Activated CD8-positive, alpha-beta T cell treated with anti-CD3 and anti-CD28 coated beads for 36 hours (primary cell): ENCODE measurements around the gene SWSAP1. TPM values are rescaled to one million over a fixed set of nuclear protein-coding genes. Genes with fewer than 3 reads are reported as not detected.

Experiments used
- ATAC-seq: fragments of 200-7000 bp; cut with Tn5 transposase; one replicate; pipeline ENCODE4 v1.10.0; 2021; ENCODE audit warnings: mild to moderate bottlenecking, moderate library complexity
- CTCF ChIA-PET: fragments of 350-600 bp; sonication (Branson Sonifier 250); formaldehyde crosslinking; loops from one replicate; lab custom pipeline; 2021; ENCODE audit warnings: antibody characterized with exemption; lab: Charles Lee
- POLR2A ChIA-PET: fragments of 350-600 bp; sonication (Branson Sonifier 250); formaldehyde crosslinking; loops from one replicate; lab custom pipeline; 2021; ENCODE audit warnings: antibody characterized with exemption; lab: Charles Lee
- DNase-seq: peaks from one replicate; pipeline ENCODE4 v3.0.0-alpha.2; 2020
- H3K27ac Mint-ChIP-seq: one replicate; pipeline ENCODE4 v1.8.0; 2021; ENCODE audit warnings: mild to moderate bottlenecking, mixed read lengths
- H3K27me3 Mint-ChIP-seq: one replicate; pipeline ENCODE4 v1.8.0; 2021; ENCODE audit warnings: mixed read lengths
- H3K36me3 Mint-ChIP-seq: one replicate; pipeline ENCODE4 v1.8.0; 2021; ENCODE audit warnings: low read depth, mixed read lengths
- H3K4me1 Mint-ChIP-seq: one replicate; pipeline ENCODE4 v1.8.0; 2021; ENCODE audit warnings: low read depth, mixed read lengths
- H3K4me3 Mint-ChIP-seq: one replicate; pipeline ENCODE4 v1.8.0; 2021; ENCODE audit warnings: mild to moderate bottlenecking, moderate library complexity, mixed read lengths
- H3K9me3 Mint-ChIP-seq: one replicate; pipeline ENCODE4 v1.8.0; 2021; ENCODE audit warnings: mixed read lengths
- intact Hi-C: fragments of 100-400 bp; cut with micrococcal nuclease; formaldehyde crosslinking; loops from one replicate; pipeline ENCODE4 v1.10.0; 2022
- total RNA-seq, 2 experiments: library from RNA; stranded (reverse); gene quantifications; one replicate each; pipeline ENCODE4 v1.2.3, GENCODE V29; 2021
- TF ChIP-seq, protein P1 (sequence below): fragments of 200-600 bp; IDR thresholded peaks from one replicate; pipeline ENCODE4 v1.8.0; 2022; ENCODE audit warnings: antibody characterized with exemption, mild to moderate bottlenecking

The SWSAP1 gene
- total RNA-seq, 2 experiments from 2014 or later, result 1.5 to 1.8 TPM

DNA sequence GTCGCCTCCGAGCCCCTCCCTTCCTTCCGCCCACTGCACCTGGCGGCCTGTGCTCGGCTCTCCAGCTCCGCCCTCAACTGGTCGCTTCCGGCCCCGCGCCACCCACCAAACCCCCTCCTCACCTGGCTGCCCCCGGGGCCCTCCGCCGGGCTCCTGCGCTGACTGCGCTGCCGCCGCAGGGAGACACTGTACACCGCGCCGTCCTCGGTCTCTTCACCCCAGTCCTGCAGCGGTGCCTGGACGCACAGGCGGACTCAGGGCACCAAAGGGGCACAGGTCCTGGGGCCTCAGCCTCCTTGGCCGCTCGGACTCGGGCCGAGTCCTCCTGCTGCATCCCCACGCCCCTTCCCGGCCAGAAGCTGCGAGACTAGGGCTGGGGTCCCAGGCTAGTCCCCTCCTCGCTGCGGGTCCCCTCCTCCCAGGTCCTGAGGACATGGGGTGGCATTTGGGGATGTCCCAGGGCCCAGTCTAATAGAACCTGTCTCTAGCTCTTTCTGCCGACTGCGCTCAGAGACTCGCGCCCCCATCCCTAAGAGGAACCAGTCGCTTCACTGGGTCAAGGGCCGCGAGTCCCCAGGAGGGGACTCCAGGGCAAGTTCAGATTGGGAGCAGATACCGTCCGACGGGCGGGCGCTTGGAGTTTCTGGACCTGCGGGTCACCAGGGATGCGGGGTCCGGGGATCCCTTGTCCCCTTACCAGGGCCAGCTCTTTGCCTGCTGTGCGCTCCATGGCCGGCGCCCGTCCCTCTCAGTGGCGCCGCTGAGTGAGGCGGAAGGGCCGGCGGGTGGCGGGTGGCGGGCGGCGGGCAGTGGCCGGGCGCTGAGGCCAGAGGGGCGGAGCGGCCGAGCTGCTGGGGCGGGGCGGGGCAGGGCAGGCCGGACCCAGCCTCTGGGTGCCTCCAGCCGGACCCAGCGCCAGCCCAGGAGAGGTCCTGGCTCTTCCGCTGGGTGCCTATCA is 44.4 kb downstream of the SWSAP1 start, which contains the start of gene RGL3:
Gene RGL3, minus strand, starts transcription at position 766 of the 958 bp plus-strand sequence. Its CDS starts 36 bp downstream, at position 730.
- POLR2A ChIA-PET, result interaction anchor here (6.1 kb wide), 1 partner anchor 38 kb away, joined by 26 read pairs; no protein-coding TSS in a partner anchor
- Mint-ChIP-seq H3K4me1 (peaks cover 31% of the 10 kb centered on the region), H3K36me3 (no peaks in the 10 kb centered on the region), H3K4me3 (no peak within 1 kb of the TSS), H3K9me3 (no peaks in the 10 kb centered on the region), H3K27ac (no peak within 1 kb of the TSS), H3K27me3 (peaks cover 49% of the 10 kb centered on the region)
- intact Hi-C loops, result no loop called here
- ATAC-seq (no peak), DNase-seq (no peak)
- TF ChIP-seq, protein P1, sequence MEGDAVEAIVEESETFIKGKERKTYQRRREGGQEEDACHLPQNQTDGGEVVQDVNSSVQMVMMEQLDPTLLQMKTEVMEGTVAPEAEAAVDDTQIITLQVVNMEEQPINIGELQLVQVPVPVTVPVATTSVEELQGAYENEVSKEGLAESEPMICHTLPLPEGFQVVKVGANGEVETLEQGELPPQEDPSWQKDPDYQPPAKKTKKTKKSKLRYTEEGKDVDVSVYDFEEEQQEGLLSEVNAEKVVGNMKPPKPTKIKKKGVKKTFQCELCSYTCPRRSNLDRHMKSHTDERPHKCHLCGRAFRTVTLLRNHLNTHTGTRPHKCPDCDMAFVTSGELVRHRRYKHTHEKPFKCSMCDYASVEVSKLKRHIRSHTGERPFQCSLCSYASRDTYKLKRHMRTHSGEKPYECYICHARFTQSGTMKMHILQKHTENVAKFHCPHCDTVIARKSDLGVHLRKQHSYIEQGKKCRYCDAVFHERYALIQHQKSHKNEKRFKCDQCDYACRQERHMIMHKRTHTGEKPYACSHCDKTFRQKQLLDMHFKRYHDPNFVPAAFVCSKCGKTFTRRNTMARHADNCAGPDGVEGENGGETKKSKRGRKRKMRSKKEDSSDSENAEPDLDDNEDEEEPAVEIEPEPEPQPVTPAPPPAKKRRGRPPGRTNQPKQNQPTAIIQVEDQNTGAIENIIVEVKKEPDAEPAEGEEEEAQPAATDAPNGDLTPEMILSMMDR, result no peak
- CTCF ChIA-PET, result interaction anchor here (4.6 kb wide), 1 partner anchor 37 kb away, joined by 29 read pairs; no protein-coding TSS in a partner anchor

DNA sequence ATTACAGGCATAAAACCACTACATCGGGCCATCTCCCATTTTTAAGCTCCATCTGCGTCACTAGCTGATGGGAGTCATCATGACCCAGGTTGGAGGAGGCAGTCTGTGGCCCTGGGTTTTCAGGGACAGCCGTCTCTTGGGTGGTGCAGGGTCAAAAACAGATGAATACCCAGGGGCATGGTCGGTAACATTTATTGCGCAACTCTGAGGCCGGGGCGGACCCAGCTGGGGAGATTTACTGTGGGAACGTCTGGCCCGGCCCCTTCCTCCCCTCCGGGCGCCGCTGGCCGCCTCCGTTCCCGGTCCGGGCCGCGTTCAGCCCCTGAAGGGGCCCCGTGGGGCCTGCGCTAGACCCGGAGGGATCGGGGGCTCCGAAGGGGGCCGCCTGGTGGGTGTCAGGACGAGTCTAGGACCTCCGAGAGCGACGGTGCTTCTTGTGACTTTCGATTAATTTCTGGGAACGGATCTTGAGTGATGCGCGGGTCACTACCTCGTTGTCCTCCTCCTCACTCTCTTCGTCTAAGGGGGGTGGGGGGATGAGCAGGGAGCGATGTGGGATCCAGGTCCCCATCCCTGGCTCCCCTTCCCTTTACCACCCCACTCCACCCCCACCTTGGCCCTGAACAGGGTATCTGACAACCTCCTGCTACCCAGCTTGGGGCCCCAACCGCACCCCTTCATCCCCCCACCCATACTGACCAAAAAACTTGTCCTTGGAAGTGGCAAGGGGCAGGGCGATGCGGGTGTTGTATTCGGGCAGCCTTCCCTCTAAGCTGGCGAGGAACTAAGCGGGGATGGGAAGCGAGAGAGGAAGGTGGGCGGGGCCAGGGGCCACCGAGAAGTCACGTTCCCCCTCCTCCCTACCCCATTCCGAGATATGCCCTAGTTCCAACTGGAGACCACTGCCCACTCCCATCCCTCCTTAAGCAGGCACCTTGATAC is 46.2 kb downstream of the SWSAP1 start:
- Mint-ChIP-seq H3K27me3 (peaks cover 54% of the 10 kb centered on the region), H3K4me1 (peaks cover 31% of the 10 kb centered on the region), H3K9me3 (no peaks in the 10 kb centered on the region), H3K4me3 (peak overlapping the region; percentile 65), H3K27ac (no peak overlapping the region), H3K36me3 (no peaks in the 10 kb centered on the region)
- DNase-seq (peak; percentile 17), ATAC-seq (no peak)
- intact Hi-C loops, result no loop called here
- TF ChIP-seq, protein P1, result no peak
- ChIA-PET POLR2A (interaction anchor here (0.6 to 6.1 kb wide), 6 partner anchors 19 to 62 kb away, joined by 3 to 26 read pairs (median 5); partner anchors contain the start of gene EPOR), CTCF (interaction anchor here (1.6 to 4.6 kb wide), 3 partner anchors 14 to 74 kb away, joined by 3 to 29 read pairs (median 11); partner anchors contain the start of genes CCDC159, ODAD3, PRKCSH and TMEM205)

DNA sequence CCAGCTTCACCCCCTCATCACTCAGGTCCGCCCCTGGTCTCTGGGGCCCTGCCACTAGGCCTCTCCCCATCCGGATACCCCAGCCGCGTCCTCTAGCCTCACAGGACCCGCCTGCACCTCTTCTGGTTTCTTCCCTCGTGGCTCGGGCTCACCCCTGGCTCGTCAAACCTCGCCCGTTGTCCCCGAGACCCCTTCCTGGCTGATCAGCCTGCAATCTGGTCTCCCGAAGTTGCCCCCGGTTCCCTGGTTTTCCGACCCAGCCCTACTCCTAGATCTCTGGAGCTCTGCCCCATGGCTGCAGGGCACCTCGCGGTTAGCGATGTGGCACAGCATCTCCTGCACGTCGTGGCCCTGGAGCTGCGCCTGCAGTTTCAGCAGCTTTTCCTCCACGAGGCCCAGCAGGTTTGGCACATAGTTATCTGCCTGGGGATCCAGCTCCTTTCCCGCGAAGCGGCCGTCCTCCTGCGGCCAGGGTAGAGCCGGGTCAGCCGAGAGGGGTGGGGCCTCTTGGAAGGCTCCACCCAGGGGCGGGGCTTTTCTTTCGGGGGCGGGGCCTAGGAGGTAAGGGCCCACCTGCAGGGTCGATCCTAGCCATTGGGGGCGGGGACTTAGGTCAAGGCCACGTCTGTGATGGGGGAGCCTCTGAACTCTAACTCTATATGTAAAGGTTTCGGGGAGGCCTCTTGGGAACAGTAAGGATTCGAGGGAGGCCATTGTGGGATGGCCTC is 47.1 kb downstream of the SWSAP1 start:
- Mint-ChIP-seq H3K36me3 (no peaks in the 10 kb centered on the region), H3K27ac (no peak overlapping the region), H3K9me3 (no peaks in the 10 kb centered on the region), H3K27me3 (peaks cover 54% of the 10 kb centered on the region), H3K4me3 (peak overlapping the region; percentile 65), H3K4me1 (peaks cover 31% of the 10 kb centered on the region)
- ChIA-PET POLR2A (interaction anchor here (0.9 to 6.1 kb wide), 7 partner anchors 14 to 61 kb away, joined by 3 to 26 read pairs (median 4); partner anchors contain the start of genes EPOR, ODAD3 and PRKCSH), CTCF (interaction anchor here (0.6 to 4.6 kb wide), 6 partner anchors 10 to 75 kb away, joined by 3 to 29 read pairs (median 4); partner anchors contain the start of genes CCDC159, ODAD3, PRKCSH and TMEM205)
- peak; percentile 76 for DNase-seq
- ATAC-seq, result peak; percentile 74
- intact Hi-C loops, result no loop called here
- TF ChIP-seq, protein P1, result no peak
